Medulla oblongata (tissue), 1 donor: ENCODE results near the gene SKI.

Experiments used
- DNase-seq: peaks from one replicate; pipeline ENCODE4 v3.0.0-alpha.2; 2015; ENCODE audit errors: extremely low spot score

Gene SKI

DNA sequence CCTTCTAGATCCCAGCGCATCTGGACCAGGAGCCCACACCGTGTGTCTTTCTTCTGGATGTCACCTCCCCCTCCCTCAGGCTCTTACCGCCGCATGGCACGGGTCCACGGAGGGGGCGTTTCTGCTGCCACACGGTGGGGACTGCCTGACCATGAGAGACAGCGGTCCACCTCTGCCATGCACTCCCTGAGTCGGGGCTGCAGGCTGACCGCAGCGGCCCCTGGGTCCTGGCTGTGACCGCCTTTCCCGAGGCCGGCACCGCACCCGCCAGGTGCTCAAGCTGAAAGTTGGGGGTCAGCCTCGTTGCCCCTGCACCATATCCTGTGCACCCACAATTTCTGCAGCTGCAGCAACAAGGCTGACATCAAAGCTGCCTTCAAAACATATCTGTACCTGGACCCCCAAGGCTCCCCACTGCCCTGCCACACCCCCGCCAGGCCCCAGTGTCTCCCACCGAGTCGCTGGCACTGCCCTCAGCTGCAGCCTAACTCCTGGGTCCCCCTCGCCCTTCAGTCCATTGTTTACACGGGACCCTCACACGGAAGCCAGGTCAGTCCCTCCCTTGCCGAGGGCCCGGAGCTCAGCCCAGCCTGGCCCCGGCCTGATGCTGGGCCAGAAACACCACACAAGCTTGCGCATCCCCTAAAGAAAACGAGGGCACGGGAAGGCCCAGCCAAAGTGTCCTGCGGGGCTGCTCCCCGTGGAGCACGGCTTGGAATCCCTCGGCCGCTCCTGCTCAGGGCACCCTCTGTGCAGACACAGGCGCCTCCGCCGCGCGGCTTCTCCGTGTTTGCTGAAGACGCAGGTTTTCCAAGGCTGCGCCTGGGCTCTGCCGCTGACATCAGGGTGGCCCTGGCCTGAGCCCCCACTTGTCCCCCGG, 111.3 kb downstream of the SKI start:
- no peak for DNase-seq

DNA sequence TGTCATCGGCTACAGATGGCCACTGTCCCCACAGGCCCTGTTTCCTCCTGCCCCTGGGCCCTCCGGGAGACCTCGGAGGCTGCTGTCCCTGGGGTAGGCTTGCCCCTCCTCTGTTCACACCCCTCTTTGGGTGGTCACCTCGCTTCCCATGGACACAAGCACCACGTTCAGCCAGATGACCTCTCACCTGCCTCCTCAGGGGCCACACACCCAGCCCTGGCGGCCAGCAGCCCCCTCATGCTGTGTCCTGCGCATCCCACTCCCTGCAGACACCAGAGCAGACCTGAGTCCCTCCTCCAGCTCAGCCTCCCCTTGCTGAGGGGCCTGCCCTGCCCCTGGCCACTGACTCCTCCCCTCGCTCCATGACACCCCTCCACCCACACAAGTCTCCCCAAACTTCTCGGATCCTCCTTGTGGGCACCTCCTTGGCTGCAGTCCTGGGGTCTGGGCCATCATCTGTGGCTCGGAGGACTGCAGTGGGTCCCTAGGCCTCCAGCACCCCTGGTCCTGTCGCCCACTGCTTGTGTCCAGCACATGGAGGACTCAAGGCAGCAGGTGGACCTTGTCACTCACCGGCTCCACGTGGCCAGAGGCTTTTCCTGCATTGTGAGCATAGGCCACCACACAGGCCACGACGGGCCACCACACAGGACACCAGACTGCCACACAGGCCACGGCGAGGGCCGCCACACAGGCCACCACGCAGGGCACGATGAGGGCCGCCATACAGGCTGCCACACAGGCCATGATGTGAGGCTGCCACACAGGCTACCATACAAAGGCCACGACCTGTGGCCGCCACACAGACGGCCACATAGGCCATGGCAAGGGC, 112.2 kb downstream of the SKI start:
- DNase-seq: no peak

DNA sequence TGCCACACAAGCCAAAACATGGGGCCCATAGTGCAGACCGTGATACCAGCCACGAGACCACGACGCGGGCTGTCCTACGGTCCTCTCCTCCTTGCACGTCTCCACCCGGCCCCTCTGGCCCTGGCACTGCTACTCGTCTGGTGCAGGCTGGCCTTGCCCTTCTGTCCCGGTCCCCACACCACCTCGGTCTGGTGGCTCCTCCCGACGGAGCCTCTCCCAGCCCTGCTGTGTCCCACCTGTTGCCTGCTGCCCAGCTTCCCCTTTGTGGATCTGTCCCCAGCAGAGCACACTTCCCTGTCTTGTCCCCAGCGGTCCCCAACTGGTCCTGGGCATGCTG, 112.8 kb downstream of the SKI start:
- DNase-seq: no peak

- no peak for DNase-seq
Measured at GRCh38 chr1:2341706-2342383, 113.7 kb downstream of the SKI start.

GRCh38 chr1:2342384-2343022, 114.4 kb downstream of the SKI start:
- no peak for DNase-seq

- DNase-seq: peak; percentile 64
Measured at GRCh38 chr1:2343023-2343935, 115.2 kb downstream of the SKI start.

GRCh38 chr1:2344121-2344681, 116.1 kb downstream of the SKI start:
- DNase-seq: no peak

GRCh38 chr1:2344744-2345296, 116.7 kb downstream of the SKI start:
- no peak for DNase-seq

DNA sequence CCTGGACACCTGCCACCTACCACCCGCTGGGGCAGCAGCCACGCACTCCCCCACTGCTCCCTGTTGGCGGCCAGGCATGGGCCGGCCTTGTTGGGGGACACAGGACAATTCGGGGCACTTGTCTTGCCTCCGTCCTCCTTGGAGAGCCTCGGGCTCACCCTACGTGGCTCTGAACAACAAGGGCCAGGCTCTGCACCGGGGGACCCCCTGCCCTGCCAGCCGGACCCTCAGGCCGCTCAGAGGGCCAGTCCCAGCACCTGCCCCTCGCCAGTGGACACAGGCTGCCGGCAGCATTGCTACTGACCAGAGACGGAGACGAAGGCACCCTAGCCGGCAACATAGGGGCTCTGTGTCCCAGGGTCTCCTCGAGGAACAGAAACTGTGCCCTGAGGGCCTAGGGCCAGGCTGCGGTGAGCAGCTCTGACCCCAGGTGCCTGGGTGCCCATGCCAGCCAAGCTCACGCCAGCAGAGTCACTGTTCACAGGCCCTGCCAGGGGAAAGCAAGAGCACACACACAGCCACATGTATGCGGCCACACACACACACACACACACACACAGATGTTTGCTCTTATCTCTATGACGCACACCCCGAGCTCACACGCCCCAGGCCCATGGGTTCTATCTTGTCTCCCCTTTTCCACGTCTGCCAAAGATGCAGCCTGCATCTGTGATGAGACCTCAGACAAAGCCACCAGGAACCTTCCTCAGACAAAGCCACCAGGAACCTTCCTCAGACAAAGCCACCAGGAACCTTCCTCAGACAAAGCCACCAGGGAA, 117.4 kb downstream of the SKI start:
- no peak for DNase-seq

- DNase-seq: no peak
Measured at GRCh38 chr1:2346691-2347408, 118.7 kb downstream of the SKI start.

- DNase-seq: no peak
Measured at GRCh38 chr1:2347409-2347785, 119.3 kb downstream of the SKI start.

GRCh38 chr1:2347896-2348295, 119.8 kb downstream of the SKI start:
- DNase-seq: no peak

DNA sequence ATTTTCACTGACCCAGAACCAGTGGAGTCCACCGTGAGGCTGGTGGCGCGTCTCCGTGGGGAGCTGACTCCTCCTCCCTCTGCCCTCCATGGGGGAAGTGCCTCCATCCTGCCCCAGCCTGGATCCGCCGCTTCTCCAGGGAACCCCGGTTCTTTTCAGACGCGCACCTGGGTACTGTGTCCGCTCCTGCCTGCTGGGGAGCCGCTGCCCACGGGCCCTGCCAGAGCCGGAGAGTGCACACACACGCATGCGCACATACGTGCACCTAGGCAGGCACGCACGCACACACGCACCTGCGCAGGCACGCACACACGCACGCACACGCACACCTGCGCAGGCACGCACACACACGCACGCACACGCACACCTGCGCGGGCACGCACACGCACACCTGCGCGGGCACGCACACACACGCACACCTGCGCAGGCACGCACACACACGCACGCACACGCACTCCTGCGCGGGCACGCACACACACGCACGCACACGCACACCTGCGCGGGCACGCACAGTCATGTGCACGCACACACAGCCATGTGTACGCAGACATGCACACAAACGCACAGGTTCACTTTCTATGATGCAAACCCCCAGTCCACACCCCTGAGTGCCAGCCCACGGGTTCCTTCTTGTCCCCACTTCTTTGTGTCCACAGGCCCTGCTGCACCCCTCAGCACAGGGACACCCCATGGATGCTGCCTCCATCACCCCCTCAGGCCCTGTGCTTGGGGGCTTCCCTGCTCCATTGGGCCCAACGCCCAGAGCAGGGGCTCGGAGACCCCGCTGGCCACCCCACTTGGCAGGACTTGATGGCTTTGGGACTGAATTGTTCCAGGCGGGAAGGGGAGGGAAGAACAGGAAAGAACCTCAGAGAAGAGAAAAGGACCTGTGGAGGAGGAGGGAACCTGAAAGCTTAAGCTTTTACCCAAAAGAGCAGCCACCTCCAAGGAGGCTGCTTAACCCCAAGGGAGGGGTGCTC, 120.5 kb downstream of the SKI start:
- DNase-seq: no peak

- DNase-seq: no peak
Measured at GRCh38 chr1:2349806-2350205, 121.7 kb downstream of the SKI start.

DNA sequence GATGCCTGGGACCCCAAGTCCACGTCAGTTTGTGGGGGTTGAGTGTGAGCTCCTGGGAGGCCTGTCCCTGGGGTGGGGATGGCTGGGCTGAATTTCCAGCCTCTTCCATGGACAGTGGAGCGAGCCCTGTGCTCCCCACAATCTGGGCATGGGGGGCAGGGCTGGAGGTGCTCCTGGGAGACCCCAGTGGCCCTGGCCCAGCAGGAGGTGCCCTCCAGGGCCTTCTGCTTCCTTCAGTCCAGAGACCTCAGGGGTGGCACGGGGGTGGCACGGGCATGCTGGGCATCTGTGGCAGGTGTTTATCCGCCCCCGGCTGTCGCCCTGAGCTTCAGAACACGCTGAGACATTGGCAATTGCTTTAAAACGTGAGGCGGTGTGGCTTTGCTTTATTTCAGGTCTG, 122.4 kb downstream of the SKI start:
- no peak for DNase-seq

DNA sequence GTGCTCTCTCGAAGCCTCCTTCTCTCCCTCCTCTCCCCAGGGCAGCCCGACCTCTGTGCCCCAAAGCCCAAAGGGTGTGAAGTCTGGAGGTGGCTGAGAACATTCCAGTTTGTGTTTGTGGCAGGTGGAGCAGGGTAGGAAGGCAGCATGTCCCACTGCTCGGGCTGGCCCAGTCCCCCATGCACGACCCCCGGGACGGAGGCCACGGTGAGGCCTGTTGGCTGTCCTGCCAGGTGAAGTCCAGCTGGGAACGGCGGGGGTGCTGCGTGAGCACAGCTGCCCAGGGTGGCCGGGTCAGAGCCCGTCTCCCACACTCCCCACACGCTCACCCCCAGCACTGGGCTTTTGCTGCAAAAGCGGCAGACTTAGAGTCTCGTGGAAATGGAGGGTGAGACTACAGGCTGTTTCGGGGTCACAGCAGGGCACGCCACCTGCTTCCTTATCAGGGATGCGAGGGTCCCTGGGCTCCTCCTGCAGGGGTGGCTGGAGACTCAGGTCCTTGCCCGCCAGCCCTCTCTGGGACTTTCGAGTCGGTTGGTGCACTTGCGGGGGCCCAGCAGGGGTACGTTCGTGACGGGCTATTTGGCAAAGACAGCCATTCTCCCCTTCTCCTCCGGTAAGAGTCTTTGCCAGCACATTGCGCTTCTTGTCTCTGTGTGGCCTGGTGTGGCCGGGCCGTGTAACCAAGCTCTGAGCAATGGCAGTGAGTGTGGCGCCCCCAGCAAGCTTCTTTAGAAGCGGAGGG, 123.0 kb downstream of the SKI start:
- no peak for DNase-seq

DNA sequence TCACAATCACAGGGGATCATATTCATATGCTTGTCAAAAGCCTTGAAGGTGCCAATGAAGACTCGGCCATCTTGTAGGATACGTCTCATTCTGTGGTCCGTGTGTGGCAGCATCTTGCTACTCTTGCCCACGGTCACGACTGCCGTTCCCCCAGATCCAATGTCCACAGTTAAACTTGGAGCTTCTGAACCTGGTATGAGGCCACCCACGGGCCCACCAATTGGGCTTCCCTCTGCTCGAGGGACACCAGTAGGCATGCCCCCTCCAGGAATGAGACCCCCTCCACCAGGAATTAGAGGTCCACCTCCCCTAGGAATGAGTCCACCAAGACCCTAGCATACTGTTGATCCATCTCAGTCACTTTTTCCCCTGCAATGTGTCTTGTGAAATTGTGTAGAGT, 123.6 kb downstream of the SKI start:
- DNase-seq: no peak
